C4-2B (cell line): ENCODE results near the gene SLC34A3.

ENCODE experiments used
- ZFX ChIP-seq: fragments of 450-650 bp; IDR thresholded peaks from 2 replicates; pipeline ENCODE4 v1.6.1; 2017
- TF ChIP-seq, protein P1 (sequence below): fragments of 450-650 bp; conservative IDR thresholded peaks from 2 replicates; pipeline ENCODE4 v1.5.1; 2017; ENCODE audit warnings: mild to moderate bottlenecking

DNA sequence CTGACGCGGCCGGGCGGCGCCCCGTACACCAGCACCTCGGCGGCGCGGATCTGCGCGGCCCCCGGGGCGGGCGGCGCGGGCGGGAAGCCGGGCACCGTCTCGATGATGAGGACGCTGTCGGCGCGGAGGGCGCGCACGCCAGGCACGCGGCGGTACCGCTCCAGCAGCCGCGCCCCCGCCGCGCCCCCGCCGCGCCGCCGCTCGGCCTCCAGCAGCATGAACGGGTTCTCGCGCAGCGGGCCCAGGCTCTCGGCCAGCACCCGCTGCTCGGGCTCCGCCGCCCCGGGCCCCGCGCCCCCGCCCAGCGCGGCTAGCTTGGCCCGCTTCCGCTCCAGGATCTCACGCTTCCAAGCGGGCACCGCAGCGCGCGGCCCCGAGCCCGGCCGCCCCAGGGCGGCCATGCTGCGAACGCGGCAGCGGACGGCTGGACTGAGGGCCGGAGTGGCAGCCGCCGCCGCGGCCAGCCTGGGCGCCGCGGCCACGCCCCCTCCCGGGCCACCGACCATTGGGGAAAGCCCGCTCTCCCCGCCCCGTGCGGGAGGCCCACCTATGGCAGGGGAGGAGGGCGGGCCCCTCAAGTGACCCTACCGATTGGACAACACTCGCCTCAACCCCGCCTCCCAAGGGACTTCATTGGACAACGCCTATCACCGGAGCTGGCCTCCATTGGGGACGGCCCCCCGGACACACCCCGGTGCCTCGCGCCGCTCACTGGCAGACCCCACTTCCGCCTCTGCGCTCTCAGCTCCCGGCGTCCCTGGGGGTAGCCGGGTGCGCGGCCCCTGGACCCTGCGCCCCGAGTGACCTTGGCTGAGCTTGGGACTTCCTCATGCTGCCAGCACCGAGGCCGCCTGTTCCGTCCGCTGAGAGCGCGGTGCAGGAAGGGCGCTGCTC lies 30.1 kb upstream of the SLC34A3 start, which contains the start of gene TPRN:
- TF ChIP-seq, protein P1, sequence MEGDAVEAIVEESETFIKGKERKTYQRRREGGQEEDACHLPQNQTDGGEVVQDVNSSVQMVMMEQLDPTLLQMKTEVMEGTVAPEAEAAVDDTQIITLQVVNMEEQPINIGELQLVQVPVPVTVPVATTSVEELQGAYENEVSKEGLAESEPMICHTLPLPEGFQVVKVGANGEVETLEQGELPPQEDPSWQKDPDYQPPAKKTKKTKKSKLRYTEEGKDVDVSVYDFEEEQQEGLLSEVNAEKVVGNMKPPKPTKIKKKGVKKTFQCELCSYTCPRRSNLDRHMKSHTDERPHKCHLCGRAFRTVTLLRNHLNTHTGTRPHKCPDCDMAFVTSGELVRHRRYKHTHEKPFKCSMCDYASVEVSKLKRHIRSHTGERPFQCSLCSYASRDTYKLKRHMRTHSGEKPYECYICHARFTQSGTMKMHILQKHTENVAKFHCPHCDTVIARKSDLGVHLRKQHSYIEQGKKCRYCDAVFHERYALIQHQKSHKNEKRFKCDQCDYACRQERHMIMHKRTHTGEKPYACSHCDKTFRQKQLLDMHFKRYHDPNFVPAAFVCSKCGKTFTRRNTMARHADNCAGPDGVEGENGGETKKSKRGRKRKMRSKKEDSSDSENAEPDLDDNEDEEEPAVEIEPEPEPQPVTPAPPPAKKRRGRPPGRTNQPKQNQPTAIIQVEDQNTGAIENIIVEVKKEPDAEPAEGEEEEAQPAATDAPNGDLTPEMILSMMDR: no peak
- TF ChIP-seq ZFX: peak; percentile 69; the same call in 1 of the 2 replicates
